ENCODE results near the gene MT1E.

DNA sequence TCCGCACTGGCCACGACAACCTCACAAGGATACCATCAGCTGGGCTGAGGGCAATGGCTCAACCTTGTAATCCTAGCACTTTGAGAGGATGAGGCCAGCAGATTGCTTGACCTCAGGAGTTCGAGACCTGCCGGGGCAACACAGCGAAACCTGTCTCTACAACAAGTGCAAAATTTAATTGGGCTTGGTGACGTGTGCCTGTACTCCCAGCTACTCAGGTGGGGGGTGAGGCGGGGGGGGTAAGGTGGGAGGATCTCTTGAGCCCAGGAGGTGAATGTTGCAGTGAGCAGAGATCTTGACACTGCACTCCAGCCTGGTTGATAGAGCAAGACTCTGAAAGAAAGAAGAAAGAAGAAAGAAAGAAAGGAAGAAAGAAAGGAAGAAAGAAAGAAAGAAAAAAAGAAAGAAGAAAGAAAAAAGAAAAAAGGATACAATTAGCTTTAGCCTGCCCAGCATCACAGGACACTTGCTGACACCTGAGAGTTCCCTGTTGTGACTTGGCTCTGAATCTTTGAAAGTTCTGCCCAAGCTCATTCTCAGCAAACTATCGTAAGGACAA, 5.2 kb upstream of the MT1E start:
- no peak for TF ChIP-seq POU2F2 (IDR thresholded peaks at IDR 0.05; ENCODE audit: low read depth, low read length)
- TF ChIP-seq POLR2A (IDR thresholded peaks at IDR 0.05; ENCODE audit: low read depth, low read length), result no peak
- no peak for TF ChIP-seq SPI1 (IDR thresholded peaks at IDR 0.05; ENCODE audit: low read depth, low read length)
- TF ChIP-seq POLR2AphosphoS5 (IDR thresholded peaks at IDR 0.05; ENCODE audit: low read depth, low read length), result no peak
- no peak for TF ChIP-seq TAF1 (IDR thresholded peaks at IDR 0.05; ENCODE audit: low read depth, low read length)
- TF ChIP-seq PAX5 (IDR thresholded peaks at IDR 0.05; ENCODE audit: insufficient read depth, low read length, severe bottlenecking), result no peak
